SJCRH30 (cell line): Measurements from ENCODE around the gene GNA15. TPM values are rescaled to one million over a fixed set of nuclear protein-coding genes. Genes with fewer than 3 reads are reported as not detected.

Experiments used
- total RNA-seq: library from RNA; depleted of rRNA; stranded (reverse); fragments of >200 nt; shearing (Covaris generic); gene quantifications from 2 replicates; pipeline ENCODE4 v1.2.3, GENCODE V29; 2014; rRNA removed

The GNA15 gene
- total RNA-seq, 1 experiment from 2014 or later: 0.59 TPM

Other genes with a start within 250 kb of the GNA15 start
- 16.7 and 18.9 TPM in 2 replicates for gene ZNF57, start 235.1 kb upstream of the GNA15 start, total RNA-seq
- gene ZNF77, start 191.1 kb upstream of the GNA15 start, total RNA-seq: 14.1 and 17.3 TPM in 2 replicates
- 2.6 TPM in 2 replicates for gene TLE6, start 158.5 kb upstream of the GNA15 start, total RNA-seq
- gene TLE2, start 106.8 kb upstream of the GNA15 start, total RNA-seq: 3.7 and 4.7 TPM in 2 replicates
- 313 and 320 TPM in 2 replicates for gene TLE5, start 73.5 kb upstream of the GNA15 start, total RNA-seq
- gene GNA11, start 41.7 kb upstream of the GNA15 start, total RNA-seq: 35.8 and 40.1 TPM in 2 replicates
- not detected in 2 replicates for gene S1PR4, start 42.7 kb downstream of the GNA15 start, total RNA-seq
- gene NCLN, start 49.9 kb downstream of the GNA15 start, total RNA-seq: 39.8 and 41.8 TPM in 2 replicates
- gene CELF5, start 88.6 kb downstream of the GNA15 start, total RNA-seq: not detected in 2 replicates
- 15.1 and 16.4 TPM in 2 replicates for gene NFIC, start 230.6 kb downstream of the GNA15 start, total RNA-seq